Panc1 (cell line): ENCODE measurements around the gene SHC4.

Source experiments
- CTCF ChIP-seq: fragments of 450-650 bp; IDR thresholded peaks from 2 replicates; pipeline ENCODE4 v1.5.1; 2017; ENCODE audit warnings: mild to moderate bottlenecking
- POLR2AphosphoS5 ChIP-seq: IDR thresholded peaks from 2 replicates; pipeline ENCODE4 v1.6.1; 2012; ENCODE audit warnings: mild to moderate bottlenecking, low read depth, low read length, moderate library complexity
- REST ChIP-seq, 2 experiments: IDR thresholded peaks; 2 replicates each; pipeline ENCODE4 v1.6.1; 2011 to 2012; ENCODE audit warnings: low read depth in 2 of 2, control low read depth in 1 of 2, low read length in 1 of 2, mild to moderate bottlenecking in 1 of 2, moderate library complexity in 1 of 2; ENCODE audit not compliant: insufficient read depth in 1 of 2
- SIN3A ChIP-seq: IDR thresholded peaks from 2 replicates; pipeline ENCODE4 v1.6.1; 2012; ENCODE audit warnings: low read depth, mild to moderate bottlenecking, low read length, moderate library complexity, borderline replicate concordance; ENCODE audit not compliant: insufficient read depth

GRCh38 chr15:48782911-48783310 is 180.8 kb downstream of the SHC4 start:
- TF ChIP-seq CTCF (no peak), SIN3A (no peak), POLR2AphosphoS5 (no peak), REST (IDR thresholded peaks at IDR 0.05; ENCODE audit: insufficient read depth in 1 of 2, low read depth in 2 of 2, low read length in 1 of 2) (no peak)
